Retinal pigment epithelial cell (primary cell): ENCODE data around the gene S100A6.
"Not testable (repeated sequence)": the region's sequence is repeated elsewhere in the genome, so short reads cannot be mapped to it uniquely, and the experiment has no call there.

Experiments
- DNase-seq: peaks from one replicate; pipeline ENCODE4 v3.0.0-alpha.2; 2010; ENCODE audit warnings: low read depth
- H3K4me3 ChIP-seq: 2 replicates; pipeline ENCODE4 v1.5.1; 2011; ENCODE audit warnings: mild to moderate bottlenecking, low read length, control low read depth, moderate library complexity
- TF ChIP-seq, protein P1 (sequence below): conservative IDR thresholded peaks from 2 replicates; pipeline ENCODE4 v1.5.1; 2011; ENCODE audit warnings: low read depth, low read length, control low read depth, inconsistent platforms

S100A6 gene

DNA sequence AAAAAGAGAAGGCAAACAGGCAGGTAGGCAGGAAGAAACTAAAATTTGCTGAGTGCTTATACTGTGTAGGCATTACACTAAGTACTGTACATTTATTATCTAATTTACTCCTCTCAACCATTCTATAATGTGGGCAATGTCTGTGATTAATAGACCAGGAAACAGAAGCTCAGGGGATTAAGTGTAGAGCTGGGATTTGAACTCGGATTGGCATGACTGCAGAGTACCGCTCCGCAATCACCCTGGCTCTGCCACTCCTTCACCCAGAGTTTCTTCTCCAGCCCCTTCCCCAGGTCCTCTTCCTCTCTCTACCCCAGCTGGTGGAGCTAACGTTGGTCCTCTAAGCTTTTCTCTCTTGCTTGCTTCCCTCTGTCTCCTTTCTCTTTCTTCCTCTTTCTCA lies 41.3 kb upstream of the S100A6 start:
- no peak overlapping the region for H3K4me3 ChIP-seq
- TF ChIP-seq, protein P1, sequence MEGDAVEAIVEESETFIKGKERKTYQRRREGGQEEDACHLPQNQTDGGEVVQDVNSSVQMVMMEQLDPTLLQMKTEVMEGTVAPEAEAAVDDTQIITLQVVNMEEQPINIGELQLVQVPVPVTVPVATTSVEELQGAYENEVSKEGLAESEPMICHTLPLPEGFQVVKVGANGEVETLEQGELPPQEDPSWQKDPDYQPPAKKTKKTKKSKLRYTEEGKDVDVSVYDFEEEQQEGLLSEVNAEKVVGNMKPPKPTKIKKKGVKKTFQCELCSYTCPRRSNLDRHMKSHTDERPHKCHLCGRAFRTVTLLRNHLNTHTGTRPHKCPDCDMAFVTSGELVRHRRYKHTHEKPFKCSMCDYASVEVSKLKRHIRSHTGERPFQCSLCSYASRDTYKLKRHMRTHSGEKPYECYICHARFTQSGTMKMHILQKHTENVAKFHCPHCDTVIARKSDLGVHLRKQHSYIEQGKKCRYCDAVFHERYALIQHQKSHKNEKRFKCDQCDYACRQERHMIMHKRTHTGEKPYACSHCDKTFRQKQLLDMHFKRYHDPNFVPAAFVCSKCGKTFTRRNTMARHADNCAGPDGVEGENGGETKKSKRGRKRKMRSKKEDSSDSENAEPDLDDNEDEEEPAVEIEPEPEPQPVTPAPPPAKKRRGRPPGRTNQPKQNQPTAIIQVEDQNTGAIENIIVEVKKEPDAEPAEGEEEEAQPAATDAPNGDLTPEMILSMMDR, result no peak
- DNase-seq, result no peak

DNA sequence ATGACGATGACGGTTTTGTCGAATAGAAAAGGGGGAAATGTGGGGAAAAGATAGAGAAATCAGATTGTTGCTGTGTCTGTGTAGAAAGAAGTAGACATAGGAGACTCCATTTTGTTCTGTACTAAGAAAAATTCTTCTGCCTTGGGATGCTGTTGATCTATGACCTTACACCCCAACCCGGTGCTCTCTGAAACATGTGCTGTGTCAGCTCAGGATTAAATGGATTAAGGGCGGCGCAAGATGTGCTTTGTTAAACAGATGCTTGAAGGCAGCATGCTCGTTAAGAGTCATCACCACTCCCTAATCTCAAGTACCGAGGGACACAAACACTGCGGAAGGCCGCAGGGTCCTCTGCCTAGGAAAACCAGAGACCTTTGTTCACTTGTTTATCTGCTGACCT lies 39.7 kb upstream of the S100A6 start:
- not testable (repeated sequence) for H3K4me3 ChIP-seq, DNase-seq

DNA sequence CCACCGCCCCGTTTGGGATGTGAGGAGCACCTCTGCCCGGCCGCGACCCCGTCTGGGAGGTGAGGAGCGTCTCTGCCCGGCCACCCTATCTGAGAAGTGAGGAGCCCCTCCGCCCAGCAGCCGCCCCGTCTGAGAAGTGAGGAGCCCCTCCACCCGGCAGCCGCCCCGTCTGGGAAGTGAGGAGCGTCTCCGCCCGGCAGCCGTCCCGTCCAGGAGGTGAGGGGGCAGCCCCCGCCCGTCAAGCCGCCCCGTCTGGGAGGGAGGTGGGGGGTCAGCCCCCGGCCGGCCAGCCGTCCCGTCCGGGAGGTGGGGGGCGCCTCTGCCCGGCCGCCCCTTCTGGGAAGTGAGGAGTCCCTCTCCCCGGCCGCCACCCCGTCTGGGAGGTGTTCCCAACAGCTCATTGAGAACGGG lies 39.3 kb upstream of the S100A6 start:
- not testable (repeated sequence) for H3K4me3 ChIP-seq, DNase-seq

DNA sequence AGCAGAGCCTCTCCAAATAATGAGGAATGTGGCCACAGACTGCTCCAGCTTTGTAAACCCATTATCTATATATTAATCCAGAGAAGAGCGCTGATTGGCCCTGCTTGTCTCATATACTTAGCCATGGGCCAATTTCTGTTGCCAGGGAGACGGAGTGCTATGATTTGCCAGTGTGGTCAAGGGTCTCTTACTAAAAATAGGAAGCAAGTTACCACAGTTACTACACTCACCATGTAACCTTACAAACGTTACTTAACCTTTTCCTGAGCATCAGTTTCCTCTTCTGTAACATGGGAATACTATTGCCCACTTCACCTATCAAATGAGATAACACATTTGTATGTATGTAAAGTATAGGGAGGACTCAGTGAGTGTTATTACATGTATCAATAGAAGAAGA lies 37.6 kb upstream of the S100A6 start:
- TF ChIP-seq, protein P1, result no peak
- DNase-seq, result no peak
- no peak overlapping the region for H3K4me3 ChIP-seq

DNA sequence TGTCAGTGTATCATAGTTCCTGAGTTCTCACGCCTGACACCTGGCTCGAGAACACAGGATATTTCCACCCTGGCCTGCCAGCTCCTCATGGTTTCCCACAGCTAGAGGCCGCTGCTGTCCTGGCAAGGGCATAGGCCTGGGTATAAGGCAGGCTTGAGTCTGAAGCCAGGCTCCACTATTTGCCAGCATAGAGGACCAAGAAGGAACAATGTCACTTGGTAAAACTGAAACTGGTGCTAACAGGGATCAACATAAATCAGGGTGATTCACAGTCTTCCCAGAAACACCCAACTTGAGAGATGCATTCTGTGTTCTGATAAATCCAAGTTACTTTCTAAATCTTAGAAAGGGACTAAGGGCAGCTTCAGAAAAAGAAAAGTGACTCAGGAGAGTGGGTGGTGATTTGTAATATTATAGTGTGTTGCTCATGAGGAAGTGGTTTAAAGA lies 36.8 kb upstream of the S100A6 start:
- TF ChIP-seq, protein P1, result peak; percentile 95
- no peak overlapping the region for H3K4me3 ChIP-seq
- no peak for DNase-seq

DNA sequence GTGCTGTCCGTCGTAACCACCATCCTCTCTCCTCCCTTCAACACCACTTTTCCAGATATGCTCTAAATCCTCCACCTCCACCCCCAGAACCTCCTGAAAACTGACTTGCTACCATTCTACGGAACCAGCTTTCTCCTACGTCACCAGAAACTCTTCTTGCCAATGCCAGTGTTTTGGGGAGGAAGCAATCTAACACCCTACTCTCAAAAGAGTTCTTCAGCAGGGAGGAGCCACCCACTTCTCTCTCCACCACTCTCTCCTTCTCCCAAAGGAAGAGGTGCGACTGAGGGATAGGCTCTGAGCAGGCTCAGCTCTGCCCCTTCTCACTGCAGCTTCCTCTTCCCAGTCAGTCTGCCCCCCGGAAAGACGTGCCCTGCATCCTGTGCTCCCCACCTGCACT lies 35.9 kb upstream of the S100A6 start:
- DNase-seq, result no peak
- H3K4me3 ChIP-seq, result no peak overlapping the region
- TF ChIP-seq, protein P1, result no peak

DNA sequence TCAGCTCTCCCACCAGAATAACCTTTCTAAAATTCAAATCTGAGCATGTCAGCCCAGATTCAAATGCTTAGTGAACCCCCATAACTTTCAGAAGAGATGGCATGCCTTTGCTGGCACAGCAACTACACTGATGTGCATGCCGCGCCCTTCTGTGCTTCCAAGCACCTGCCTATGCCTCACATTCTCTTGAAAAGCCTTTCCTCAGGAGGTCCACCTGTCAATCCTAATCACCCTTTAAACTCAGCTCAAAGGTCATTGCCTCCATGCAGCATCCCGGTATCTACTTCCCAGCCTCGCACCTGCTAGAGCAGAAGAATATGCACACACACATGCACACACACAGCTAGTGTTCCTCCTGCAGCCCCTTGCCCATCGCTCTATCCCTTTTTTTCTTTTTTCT lies 35.1 kb upstream of the S100A6 start:
- DNase-seq, result no peak
- H3K4me3 ChIP-seq, result no peak overlapping the region
- TF ChIP-seq, protein P1, result no peak

DNA sequence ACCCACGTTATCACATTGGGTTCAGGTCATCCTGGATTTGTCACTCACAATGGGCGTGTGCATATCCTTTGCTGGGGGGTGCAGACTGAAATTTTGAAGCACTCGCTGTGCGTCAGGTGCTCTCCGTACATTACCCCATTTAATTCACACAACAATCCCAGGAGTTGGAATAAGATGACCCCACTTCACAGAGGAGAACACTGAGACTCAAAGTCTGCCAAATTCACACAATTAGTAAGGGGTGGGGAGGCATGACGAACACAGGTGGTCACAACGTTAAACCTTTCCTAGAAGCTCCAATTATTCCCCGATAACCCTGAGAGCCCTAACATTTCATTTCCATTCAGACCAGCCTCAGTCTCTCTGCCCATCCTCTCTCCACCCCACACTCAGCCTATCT lies 33.7 kb upstream of the S100A6 start:
- TF ChIP-seq, protein P1, result no peak
- DNase-seq, result no peak
- H3K4me3 ChIP-seq, result no peak overlapping the region
